HG02884 (cell line): Measurements from ENCODE around the gene CCSER1.
A peak's percentile ranks its signal among the peaks of the same experiment; 100 is the strongest.

ENCODE experiments used
- ATAC-seq: cut with Tn5 transposase; IDR thresholded peaks from one replicate; pipeline ENCODE4 v1.9.1; 2021; ENCODE audit warnings: mild to moderate bottlenecking, moderate library complexity; ENCODE audit not compliant: unreplicated experiment

CCSER1 gene

DNA sequence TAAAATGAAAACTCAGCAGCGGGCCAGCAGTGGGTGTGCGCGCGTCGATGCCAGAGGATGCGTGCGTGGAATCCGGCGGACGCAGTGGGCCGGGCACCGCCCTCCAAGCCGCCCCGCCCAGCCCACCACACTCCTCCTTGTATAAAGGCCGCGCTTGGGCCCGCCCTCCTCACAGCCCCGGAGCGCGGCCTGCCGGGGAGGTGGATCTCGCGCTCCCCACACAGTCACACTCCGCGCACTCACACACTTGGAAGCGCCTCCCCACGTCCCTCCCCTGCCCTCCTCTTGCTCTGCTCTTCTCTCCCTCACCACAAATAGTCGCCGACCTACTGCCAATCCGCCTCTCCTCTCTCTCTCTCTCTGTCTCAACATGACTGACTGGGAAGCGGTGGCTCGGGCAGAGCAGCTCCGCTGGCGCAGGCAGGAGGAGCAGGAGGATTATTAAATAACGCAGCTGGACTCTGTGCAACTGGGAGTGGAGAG, at the start of gene CCSER1:
Gene CCSER1 (plus strand): TSS at position 172 of the 483 bp plus-strand sequence.
- ATAC-seq: peak; percentile 70

DNA sequence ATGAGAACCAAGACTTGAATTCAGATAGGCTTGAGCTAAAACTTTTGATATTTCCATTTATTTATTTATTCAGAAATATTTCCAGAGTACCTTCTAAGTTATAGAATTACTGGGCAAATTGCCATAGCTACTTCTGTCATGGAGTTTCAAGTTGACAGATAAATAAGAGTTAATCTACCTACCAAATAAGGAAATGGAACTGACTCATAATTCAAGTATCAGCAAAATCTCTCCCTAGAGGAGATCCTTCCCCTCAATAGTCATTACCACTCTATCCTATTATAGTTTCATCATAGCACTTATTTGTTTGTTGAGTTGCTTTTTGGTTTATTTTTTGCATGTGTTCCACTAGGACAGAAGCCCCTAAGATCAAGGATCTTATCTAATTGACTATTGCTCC, 48.8 kb upstream of the CCSER1 start:
- ATAC-seq: peak; percentile 93

DNA sequence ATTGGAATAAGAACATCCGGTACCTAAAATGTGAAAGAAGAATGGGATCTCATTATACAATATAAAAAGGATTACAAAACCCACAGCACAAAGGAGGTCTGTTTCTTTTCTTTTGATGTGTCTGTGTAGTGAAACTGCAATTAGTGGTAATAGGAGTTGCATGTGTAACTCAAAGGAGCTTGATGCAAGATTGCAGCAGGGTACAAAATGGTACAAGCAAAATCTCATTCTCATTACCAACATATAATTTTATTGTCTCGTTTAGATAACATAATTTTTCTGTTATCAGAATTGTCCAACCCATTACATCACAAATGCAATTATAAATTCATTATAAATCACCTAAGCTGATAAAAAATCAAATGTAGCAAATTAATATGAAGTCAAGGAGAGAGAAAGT, 47.1 kb upstream of the CCSER1 start:
- no peak for ATAC-seq

DNA sequence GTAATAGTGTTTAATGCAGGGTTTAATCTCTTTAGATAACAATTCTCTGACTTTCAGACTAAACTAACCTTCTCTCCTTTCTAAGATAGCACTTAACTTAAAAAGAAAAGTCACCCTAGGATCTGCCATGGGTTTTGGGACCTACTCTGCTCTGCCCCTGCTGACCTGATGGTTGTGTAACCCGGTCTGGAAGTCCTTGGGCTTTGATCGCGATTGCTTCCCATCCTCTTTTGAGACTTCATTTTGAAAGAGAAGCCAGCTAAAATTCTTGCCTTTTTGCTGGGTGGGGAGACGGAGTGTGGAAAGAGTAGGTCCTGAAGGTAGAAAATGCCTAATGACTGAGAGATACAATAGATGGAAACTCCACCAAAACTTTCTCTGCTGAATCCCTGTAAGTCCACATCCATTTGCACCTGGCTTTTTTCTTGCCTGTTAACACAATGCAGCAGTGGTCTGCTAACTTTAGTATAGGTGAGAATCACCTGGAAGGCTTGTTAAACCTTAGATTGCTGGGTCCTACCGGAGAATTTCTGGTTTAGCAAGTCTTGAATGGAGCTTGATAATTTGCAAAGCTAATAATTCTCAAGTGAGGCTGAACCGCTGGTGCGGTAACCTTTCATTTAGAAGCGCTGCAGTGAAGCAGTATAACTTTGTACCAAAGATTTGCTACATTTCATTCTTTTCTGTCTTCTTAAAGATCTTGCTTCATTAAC, 45.6 kb upstream of the CCSER1 start:
- ATAC-seq: no peak

DNA sequence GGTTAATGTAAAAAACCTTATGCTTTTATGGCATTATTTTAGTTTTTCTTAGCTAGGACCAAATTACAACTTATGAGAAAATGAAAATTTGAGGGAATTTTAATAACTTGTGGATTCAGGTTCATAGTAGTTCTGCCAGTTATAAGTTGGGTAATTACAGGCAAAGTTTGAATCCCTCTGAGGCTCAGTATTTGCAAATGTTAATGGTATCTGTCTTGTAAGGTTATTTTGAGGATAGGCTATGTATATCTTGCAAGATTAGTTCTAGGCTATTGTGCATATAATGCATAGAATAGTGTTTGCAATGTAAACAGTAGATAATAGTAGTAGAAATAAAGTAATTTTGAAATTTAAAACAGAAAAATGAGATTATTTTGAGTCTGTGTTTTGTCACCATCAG, 44.7 kb upstream of the CCSER1 start:
- ATAC-seq: no peak

DNA sequence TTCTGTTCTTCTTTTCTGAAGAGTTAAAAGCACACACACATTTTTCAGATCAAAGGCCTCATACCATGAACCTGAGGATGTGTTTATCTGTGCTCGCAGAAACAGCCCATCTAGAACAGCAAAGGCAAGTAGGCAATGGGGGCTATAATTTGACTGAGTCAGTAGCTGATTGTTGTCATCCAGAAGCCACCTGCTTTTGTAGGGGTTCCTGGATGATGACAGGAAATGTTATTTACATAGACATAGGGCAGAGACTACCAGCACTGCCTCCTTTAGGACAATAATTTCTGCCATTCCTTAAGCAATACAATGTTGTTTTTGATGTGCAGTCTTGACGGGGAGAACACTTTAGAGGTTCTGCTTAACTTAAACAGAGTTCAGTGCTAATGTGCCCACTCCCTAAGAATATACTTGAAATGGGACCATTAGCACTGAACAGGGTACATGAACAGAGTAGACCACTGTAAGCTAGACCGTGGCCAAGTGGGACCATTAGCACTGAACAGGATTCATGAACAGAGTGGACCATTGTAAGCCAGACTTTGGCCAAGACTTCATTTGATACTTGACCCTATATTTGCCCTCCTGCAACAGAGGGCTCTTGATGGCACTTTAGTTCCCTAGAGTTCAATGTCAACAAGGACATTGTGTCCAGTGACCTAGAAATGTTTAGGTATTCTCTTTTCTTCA, 42.8 kb upstream of the CCSER1 start:
- no peak for ATAC-seq

GRCh38 chr4:90084967-90085295, 42.3 kb upstream of the CCSER1 start:
- ATAC-seq: no peak

- no peak for ATAC-seq
Observed at GRCh38 chr4:90093526-90093925, 33.7 kb upstream of the CCSER1 start.

DNA sequence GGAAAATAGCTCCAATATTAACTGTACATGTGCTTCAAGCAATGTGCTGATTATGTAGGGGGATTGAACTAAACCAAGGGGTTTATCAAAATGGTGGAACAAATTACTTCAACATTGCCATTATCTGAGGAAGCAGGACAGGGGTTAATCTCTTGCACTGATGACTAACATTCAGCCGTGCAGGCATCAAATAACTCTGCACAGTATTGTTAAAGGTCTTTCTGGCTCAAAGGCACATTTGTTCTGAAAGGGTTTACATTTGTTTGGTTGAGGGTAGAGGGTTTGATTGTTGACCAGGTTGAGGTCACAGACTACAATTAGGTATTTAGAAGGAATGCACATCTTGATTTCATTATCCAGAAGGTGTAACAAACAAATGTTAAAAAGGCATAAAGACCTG, 32.2 kb upstream of the CCSER1 start:
- no peak for ATAC-seq

DNA sequence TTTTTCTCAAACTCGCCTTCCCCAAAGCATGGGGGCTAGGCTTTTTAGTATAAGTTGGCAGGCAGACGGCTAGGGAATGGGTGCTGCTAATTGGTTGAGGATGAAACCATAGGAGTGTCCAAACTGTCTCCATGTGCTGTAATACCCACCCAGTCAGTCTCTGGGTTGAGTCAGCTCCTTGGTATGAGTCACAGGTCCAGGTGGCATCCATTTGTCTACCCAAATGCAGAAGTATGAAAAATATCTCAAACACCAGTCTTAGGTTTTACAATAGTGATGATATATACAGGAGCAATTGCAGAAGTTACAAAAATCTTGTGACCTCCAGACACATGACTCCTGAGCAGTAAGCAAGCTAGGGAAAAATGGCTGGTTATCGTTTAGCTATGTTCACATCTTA, 27.4 kb upstream of the CCSER1 start:
- peak; percentile 77 for ATAC-seq

DNA sequence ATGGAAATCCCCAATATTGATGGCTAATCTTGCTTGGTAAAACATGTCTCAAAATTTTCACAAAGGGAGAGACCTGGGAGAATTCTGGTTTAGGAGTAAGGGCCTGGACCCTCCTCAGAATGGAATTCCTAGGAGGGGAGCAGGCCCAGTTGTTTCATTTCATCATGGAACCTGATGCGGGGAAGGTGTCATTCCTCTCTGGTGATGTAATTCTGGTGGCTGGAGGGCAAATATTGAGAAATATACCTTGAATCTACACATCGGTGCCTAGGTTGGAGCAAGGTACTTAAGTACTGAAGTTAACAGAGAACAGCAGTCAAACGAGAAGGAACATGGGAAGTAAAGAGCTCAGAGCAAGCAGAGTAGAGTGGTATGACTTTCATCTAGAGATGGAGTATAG, 23.2 kb upstream of the CCSER1 start:
- no peak for ATAC-seq

DNA sequence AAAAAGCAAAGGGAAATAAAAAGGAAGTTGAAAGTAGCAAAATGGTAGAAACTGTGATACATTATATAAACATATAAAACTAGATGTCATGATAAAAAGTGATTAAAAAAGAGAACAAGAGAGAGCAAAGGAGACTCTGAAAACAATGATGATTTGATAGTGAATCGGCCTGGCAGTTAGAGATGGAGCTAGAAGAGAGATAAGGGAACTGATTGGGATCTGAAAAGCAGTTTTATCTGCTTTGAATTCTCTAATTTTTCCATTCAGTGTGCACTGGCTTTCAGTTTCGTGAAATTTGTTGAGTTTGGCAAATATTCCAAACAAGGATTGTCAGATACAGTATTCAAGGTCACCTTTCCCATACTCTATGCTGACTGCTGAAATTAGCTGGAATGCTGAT, 21.9 kb upstream of the CCSER1 start:
- ATAC-seq: no peak

GRCh38 chr4:90112715-90113114, 14.5 kb upstream of the CCSER1 start:
- ATAC-seq: no peak

DNA sequence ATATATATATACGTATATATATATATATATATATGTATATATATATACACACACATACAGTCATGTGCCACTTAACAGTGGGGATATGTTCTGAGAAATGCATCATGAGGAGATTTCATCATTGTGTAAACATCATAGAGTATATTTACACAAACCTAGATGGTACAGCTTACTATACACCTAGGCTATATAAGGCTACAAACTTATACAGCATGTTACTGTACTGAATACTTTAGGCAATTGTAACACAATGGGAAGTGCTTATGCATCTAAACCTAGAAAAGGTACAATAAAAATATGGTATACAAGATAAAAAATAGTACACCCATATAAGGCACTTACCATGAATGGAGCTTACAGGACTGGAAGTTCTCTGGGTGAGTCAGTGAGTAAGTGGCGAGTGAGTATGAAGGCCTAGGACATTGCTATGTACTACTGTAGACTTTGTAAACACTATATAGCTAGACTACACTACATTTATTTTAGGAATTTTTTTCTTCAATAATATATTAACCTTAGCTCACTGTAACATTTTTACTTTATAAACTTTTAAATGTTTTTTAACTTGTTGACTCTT, 13.2 kb upstream of the CCSER1 start:
- no peak for ATAC-seq

- peak; percentile 83 for ATAC-seq
Observed at GRCh38 chr4:90118527-90119195, 8.5 kb upstream of the CCSER1 start.

DNA sequence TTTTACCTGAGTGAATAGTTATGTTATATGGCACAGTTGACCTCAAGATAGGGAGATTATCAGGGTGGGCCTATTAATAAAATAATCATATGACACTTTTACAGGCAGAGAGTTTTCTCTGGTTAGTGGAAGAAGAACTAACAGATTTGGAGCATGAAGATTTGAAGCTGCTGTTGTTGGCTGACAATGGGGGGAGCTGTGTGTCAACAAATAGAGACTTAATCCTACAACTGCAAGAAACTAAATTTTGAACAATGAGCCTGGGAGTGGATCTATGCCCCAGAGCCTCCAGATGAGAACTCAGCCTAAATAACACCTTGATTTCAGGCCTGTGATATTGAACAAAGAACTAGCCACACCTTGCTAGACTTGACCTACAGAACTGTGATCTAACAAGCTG, 7.2 kb upstream of the CCSER1 start:
- ATAC-seq: no peak

DNA sequence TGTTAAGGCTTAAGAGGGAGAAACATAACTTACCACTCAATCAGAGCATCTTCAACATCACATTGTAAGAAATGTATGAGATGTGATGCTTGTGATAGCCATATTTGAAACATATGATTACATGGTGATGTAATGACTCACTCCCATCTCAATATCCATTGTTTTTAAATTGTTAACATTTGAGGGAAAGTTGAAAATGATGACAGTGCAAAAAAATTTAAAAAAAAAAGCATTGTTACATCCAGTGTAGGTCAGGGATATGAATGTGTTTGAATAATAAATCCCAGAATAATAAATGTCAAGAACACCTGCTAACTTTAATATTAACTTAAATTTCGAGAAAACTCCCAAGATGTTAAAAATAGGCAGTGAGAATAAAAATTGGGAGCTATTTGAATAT, 6.4 kb upstream of the CCSER1 start:
- no peak for ATAC-seq

DNA sequence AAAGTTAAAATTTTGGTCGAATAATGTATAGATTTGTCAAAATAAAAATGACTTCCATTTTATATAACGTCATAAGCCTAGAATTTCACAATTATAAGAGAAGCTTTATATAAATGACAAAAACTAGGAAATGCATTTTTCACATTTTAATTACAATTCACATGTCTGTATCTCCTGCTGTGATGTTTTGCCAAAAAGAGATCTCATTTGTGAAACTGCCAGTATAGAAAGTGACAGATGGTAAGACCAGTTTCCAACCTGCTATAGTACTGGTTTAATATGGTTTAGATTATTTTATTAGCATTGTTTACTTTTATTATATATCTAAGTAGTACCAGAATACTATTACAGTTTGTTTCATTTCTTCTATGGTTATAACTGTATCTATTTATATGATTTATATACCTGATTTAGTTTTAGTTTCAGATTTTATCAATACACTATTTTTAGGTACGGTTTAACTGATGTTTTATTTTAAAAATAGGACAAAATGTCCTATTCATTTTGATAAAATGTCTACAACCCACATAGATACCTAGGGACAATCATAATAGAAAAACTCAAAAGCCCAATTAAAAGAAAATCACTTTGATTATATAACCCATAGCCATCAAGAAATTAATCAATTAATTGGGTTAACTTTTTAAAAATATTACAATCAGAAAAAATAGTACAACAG, 5.4 kb upstream of the CCSER1 start:
- peak; percentile 24 for ATAC-seq

DNA sequence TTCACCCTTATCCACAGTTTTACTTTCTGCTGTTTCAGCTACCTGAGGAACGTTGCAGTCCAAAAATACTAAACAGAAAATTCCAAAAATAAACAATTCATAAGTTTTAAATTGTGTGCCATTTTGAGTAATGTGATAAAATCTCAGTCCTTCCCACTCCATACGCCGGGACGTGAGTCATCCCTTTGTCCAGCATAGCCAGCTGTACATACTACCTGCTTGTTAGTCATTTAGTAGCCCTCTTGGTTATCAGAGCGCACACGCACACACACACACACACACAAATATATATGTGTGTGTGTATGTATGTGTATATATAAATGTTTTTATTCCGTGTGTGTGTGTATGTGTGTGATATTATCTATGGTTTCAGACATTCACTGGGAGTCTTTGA, 4.8 kb upstream of the CCSER1 start:
- no peak for ATAC-seq

- ATAC-seq: no peak
Observed at GRCh38 chr4:90124276-90124675, 2.9 kb upstream of the CCSER1 start.

DNA sequence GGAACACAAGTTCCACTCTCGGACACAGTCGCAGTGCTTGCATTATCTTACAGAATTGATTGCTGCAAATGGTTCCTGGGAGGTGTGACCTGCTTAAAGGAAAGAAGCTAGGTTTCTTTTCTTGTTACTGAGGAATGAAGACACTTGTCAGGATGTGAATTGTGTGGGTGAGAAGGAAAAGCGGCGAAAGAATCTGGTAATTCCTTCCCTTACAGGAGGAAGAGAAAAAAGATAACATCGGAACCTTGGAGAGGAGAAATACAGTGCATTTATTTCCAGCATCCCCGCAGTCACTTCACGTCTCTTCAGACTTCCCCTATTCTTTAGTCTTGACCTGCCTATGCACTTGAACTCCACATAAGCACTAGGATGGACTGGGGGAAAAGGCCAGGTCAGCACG, 389 bp upstream of the CCSER1 start:
- peak; percentile 11 for ATAC-seq
